HG03558 (cell line): ENCODE measurements around the gene EIF3D.
"Not testable (repeated sequence)": the region's sequence is repeated elsewhere in the genome, so short reads cannot be mapped to it uniquely, and the experiment has no call there.

Experiments used
- ATAC-seq: cut with Tn5 transposase; IDR thresholded peaks from one replicate; pipeline ENCODE4 v1.9.1; 2021; ENCODE audit warnings: moderate number of reproducible peaks; ENCODE audit not compliant: unreplicated experiment; ENCODE audit errors: extremely low read depth

The EIF3D gene

DNA sequence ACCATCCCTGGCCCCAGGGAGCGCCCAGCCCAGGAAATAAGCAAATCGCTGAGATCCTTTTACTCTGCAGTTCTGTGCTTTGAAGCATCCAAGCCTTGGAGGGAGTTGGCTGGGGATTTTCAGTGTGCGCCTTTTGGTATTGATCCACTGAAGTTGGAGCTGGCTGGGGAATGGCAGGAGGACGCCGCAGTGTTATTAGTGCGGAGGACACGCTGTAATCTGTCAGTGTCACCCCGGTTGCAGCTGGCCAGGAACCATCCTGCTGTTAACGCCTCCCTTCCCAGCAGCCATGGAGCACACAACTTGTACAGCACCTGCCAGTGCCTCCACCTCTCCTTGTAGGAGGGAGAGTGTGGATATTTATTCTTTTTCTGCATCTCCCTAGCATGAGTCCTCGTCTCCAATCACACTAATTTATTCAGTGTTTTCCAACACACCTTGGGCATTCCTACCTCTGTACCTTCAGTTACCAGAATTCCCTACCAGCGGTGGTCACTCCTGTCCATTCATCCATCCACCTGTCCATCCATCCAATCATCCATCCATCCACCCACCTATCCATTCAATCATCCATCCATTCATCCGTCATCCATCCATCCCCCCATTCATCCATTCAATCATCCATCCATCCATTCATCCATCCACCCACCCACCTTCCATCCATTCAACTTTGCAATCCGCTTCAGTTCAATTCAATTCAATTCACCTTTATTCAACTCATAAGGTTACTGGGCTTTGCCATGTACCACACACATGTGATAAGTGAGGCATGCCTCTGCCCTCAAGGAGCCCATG, 21.9 kb upstream of the EIF3D start:
- no peak for ATAC-seq

DNA sequence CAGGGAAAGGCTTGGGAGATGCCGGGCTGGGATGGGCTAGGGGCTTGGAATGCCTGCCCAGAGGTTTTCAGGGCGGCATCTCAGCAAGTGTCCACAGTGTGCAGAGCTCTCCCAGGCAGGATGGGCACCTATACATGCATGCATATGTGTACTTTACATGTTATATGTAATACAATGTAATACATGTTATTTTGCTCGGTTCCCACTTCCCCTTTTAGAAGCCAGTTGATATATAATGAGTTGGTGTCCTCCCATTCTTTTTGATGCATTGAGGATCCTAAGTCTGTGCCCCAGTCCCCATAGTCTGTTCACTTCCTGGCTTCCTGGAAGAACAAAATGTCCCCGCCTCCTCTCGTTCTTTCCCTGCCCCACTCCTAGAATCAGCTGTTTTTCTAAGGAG, 20.1 kb upstream of the EIF3D start:
- ATAC-seq = no peak

DNA sequence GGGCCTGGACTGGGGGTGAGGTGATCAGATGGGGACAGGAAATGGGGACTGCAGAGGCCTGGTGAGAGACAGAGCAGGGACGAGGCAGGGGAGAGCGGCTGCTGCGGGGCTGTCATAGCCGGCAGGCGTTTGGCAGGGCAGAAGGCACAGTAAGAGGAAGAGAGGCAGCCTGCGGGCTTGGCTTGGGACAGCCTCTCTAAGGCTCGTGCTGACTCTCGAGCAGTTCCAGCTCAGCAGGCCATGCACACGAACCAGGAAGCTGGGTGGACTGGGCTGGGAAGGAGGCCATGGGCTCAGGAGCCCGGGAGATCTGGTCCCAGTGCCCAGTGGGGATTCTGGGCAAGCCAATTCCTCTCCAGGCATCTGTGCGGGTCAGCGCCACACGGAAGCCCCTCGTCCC, 19.6 kb upstream of the EIF3D start:
- no peak for ATAC-seq

DNA sequence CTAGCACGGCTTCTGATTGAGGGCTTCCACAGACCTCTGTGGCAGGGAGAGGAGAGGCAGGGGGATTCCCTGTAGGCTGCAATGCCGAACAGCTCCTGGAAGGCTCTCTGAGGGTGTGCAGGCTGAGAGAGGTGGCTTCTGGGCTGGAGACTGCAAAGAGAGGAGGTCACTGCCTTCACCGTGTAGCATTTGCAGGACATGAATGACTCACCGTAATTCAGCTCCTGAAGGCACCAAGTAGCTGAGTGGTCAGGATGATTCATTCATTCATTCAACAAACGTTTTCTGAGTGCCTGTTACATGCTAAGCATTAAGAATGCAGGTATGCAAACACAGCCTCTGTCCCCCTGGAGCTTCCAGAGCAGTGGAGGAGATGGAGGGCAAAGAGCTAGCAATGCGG, 18.0 kb upstream of the EIF3D start:
- ATAC-seq = no peak

GRCh38 chr22:36546092-36546804, 17.3 kb upstream of the EIF3D start:
- ATAC-seq = no peak

- no peak for ATAC-seq
Observed at GRCh38 chr22:36544107-36544620, 15.2 kb upstream of the EIF3D start.

DNA sequence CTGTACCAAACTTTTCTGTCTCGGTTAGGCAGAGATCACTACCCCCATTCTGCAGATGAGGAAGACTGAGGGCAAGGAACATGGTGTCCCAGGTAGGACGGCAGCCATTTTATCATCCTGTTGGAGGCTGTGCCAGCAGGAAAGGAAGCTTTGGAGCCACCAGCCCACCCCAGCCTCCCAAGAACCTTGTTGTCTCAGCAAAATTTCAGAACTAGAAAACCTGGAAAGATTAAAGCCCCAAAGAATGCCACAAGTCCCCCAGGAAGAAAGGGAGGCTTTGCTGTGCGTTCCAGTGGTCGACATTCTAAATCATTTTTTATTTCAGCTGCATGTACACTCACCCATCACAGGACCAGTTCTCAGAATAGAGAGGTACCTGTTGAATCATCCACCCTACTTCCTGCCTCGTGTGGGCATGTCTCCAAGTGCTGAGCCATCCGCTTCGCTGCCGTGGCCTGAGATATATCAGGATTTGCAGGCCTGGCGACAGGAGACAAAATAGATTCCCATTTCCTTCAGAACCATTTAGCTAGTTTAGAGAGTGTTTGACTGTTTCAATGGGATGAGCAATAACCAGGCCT, 13.0 kb upstream of the EIF3D start:
- ATAC-seq = no peak

DNA sequence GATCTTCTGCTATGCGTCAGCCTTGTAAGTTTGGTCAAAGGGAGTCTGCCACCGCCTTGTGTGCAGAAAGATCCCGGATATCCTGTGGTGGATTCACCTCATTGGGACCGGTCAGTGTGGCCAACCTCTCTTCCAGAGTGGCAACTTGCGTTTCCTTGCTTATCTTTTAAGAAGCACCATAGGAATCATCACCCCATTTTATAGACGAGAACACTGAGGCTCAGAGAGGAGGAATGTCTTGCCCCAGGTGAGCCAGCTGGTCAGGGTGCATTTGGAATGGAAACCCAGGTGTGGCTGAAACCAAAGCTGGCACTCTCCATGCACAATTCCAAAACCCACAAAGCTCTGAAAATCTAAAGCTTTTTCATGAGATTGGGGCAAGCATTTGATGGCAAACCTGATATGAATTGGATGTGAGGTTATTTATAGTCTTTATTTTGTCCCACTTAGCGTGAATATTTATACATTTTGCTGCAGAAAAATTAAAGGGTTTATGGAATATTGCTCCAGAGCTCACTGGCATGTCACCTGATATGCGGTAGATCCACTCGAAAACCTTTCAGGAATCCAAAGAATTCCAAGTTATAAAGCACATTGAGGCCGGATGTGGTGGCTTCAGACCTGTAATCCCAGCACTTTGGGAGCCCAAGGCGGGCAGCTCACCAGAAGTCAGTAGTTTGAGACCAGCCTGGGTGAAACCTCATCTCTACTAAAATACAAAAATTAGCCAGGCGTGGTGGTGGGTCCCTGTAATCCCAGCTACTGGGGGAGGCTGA, 12.1 kb upstream of the EIF3D start:
- no peak for ATAC-seq

DNA sequence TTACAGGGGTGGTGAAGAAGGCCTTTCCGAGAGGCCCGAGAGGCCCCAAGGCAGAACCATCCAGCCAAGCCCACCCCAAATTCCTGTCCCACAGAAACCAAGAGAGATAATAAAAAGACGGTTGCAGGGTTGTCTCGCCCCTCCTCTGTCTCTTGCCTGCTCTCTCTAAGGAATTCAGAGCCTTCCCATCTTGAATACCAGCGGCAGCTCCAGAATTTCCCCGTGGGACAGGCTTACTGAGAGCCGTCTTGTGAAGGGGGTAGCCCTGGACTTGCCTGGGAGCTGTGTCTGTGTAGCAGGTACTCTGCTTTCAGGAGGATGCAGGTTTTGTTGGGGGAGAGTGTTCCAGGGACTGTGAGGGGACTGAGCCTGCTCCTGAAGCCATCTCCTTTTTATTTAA, 9.6 kb upstream of the EIF3D start:
- no peak for ATAC-seq

DNA sequence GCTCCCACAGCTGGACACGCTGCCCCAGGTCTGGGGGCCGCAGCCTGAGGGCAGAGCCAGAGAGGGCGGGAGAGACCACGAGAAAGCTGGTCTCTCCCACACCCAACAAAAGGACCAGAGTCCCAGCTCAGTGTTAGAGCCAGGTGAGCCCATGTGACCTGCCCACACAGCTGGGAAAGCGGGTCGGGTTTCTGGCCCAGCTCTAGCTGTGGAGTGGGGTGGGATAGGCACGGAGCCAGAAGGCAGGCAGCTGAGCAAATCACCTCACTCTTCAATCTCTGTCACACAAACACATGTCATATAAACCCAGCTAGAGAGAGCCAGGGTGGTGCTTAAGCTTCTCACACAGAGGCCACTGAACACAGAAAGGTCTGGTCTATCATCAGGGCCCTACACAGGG, 7.8 kb upstream of the EIF3D start:
- no peak for ATAC-seq

GRCh38 chr22:36533320-36533719, 4.4 kb upstream of the EIF3D start:
- ATAC-seq = not testable (repeated sequence)

- ATAC-seq = no peak
Observed at GRCh38 chr22:36532466-36532865, 3.5 kb upstream of the EIF3D start.

DNA sequence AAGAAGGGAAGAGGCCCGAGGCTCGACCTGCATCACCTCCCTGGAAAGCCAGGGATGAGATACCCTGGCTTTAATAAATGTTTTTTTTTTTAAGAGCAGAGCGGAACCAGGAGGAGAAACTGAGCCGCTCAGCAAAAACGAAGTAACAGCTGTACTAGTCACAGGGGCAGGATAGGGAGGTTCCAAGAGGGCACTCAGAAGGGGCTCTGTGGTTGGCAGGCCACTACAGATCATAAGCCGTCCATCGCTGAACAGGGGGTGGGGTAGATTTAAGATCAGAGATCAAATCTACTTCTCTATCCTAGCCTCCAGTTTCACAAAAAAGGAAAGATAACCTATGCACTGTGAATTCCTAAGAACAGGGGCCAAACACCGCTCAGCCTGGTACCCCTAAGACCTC, 625 bp downstream of the EIF3D start:
- ATAC-seq = no peak

DNA sequence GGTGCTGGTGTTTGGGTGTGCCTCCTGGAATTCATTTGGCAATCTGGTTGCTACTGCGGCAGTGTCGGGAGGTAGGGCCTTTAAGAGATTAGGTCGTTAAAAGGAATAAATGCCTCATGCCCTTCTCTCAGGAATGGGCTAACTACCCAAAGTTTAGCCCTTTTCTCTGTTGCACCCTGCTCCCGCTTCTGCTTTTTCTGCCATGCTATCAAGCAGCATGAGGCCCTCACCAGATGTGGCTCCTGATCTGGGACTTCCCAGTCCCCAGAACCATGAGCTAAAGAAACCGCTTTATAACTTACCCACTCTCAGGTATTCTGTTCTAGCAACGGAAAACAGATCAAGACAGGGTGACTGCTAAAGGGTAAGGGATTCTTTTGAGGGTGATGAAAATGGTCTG, 6.3 kb downstream of the EIF3D start:
- ATAC-seq = no peak

GRCh38 chr22:36520423-36520822, 8.5 kb downstream of the EIF3D start:
- no peak for ATAC-seq

DNA sequence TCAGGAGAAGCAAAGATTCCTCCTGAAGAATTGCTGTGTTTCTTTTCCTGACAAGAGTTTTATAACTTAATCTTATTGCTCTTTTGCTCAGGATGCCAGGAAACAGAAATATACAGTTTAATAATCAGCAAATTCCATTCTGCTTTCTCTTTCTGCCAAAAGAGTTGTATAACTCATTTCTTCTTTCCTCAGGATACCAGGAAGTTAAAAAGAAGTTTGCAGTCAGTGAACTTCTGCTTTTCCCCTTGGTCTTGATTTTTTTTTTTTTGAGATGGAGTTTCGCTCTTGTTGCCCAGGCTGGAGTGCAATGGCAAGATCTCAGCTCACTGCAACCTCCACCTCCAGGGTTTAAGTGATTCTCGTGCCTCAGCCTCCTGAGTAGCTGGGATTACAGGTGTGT, 9.1 kb downstream of the EIF3D start:
- not testable (repeated sequence) for ATAC-seq

GRCh38 chr22:36514766-36515165, 14.2 kb downstream of the EIF3D start:
- no peak for ATAC-seq

DNA sequence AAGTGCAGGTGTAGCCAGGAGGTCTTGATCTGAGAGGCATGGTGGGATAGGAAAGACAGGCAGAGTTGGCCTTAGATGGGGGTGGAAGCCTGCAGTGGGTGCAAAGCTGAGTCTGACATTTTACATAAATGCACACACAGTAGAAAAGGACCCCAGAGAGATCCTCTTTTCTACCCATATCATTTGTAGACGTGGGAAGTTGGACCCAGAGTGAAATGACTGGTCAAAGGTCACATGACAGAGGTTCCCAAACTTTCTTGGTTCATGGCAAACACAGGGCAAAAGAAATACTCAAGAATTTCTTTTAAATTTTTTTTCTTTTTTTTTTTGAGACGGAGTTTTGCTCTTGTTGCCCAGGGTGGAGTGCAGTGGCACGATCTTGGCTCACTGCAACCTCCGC, 16.0 kb downstream of the EIF3D start:
- ATAC-seq = no peak

DNA sequence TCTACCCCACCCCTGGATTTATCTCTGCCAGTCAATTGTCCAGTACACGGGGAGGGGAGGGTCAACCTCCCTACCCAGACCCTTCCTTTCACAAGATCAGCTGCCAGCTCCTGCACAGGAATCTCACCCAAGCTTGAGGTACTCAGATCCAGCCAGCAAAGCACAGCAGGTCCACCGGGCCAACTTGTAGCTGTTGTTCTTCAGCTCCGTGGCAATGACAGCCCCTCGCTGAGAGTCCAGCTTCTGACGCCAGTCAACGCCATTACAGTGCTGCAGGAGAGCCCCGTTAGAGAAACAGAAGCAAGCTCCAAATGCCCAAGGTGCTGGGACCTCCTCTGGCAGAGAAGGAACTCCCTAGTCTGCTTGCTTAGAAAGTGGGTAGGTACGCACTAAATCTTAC, 16.6 kb downstream of the EIF3D start:
- no peak for ATAC-seq
